B cell (primary cell): Measurements from ENCODE around the gene TMEM38B. TPM values are rescaled to one million over a fixed set of nuclear protein-coding genes. Genes with fewer than 3 reads are reported as not detected.
"Not testable (repeated sequence)": the region's sequence is repeated elsewhere in the genome, so short reads cannot be mapped to it uniquely, and the experiment has no call there.

Source experiments
- ATAC-seq: fragments of 200-7000 bp; cut with Tn5 transposase; one replicate; pipeline ENCODE4 v1.10.0; 2021; ENCODE audit warnings: low read depth, mild to moderate bottlenecking, moderate number of reproducible peaks, moderate library complexity
- CTCF ChIA-PET: fragments of 350-600 bp; sonication (Branson Sonifier 250); formaldehyde crosslinking; loops from one replicate; lab custom pipeline; 2021; ENCODE audit warnings: antibody characterized with exemption, inconsistent platforms; lab: Charles Lee
- POLR2A ChIA-PET: fragments of 350-600 bp; sonication (Branson Sonifier 250); formaldehyde crosslinking; loops from one replicate; lab custom pipeline; 2021; ENCODE audit warnings: antibody characterized with exemption; lab: Charles Lee
- DNase-seq: peaks from one replicate; pipeline ENCODE4 v3.0.0; 2013
- H2AFZ ChIP-seq: 2 replicates; pipeline ENCODE4 v1.6.1; 2012; ENCODE audit warnings: mild to moderate bottlenecking, low read depth, low read length; ENCODE audit not compliant: insufficient read depth, poor library complexity, severe bottlenecking
- H3K27ac ChIP-seq, 2 donors: 1 replicate in 1 of 2; 2 replicates in 1 of 2; pipeline ENCODE4 v1.5.1; 2012 to 2013; ENCODE audit warnings: low read length in 2 of 2, mild to moderate bottlenecking in 2 of 2, moderate library complexity in 1 of 2
- H3K27me3 ChIP-seq, 4 experiments: fragments of 200-600 bp in 1 of 4; sonication (generic) in 1 of 4; replicated peaks in 1 of 4; 1 replicate in 2 of 4; 2 replicates in 2 of 4; pipeline versions ENCODE4 v1.6.1 to v1.7.0; 2013 to 2016; ENCODE audit warnings: low read length in 3 of 4, mild to moderate bottlenecking in 2 of 4, mixed read lengths in 1 of 4, moderate library complexity in 1 of 4; ENCODE audit not compliant: insufficient read depth in 4 of 4, control insufficient read depth in 3 of 4; ENCODE audit errors: control extremely low read depth in 1 of 4
- H3K36me3 ChIP-seq, 2 experiments: replicated peaks in 1 of 2; 1 replicate in 1 of 2; 2 replicates in 1 of 2; pipeline versions ENCODE4 v1.6.1 to v1.7.1; 2013; ENCODE audit warnings: low read length in 1 of 2; ENCODE audit not compliant: insufficient read depth in 2 of 2, control insufficient read depth in 1 of 2; ENCODE audit errors: control extremely low read depth in 1 of 2, extremely low read depth in 1 of 2
- H3K4me1 ChIP-seq, 2 donors: fragments of 200-600 bp in 1 of 2; sonication (generic) in 1 of 2; 1 replicate in 1 of 2; 2 replicates in 1 of 2; pipeline versions ENCODE4 v1.5.1 to v1.6.1; 2013 to 2017; ENCODE audit warnings: low read length in 2 of 2; ENCODE audit not compliant: control insufficient read depth in 2 of 2, insufficient read depth in 2 of 2
- H3K4me2 ChIP-seq: replicated peaks from 2 replicates; pipeline ENCODE3; 2012; ENCODE audit warnings: mild to moderate bottlenecking, low read depth, low read length; ENCODE audit not compliant: poor library complexity, severe bottlenecking
- H3K4me3 ChIP-seq, 5 experiments: fragments of 200-600 bp in 1 of 5; sonication (generic) in 1 of 5; 1 replicate in 3 of 5; 2 replicates in 2 of 5; pipeline versions ENCODE4 v1.5.1 to v1.7.0; 2011 to 2016; ENCODE audit warnings: low read length in 4 of 5, mild to moderate bottlenecking in 4 of 5, low read depth in 2 of 5, control low read depth in 1 of 5, moderate library complexity in 1 of 5; ENCODE audit not compliant: insufficient read depth in 1 of 5; ENCODE audit errors: control extremely low read depth in 1 of 5, extremely low read depth in 1 of 5
- H3K79me2 ChIP-seq: fragments of 200-600 bp; sonication (generic); one replicate; pipeline ENCODE4 v1.6.0; 2016; ENCODE audit warnings: low read length; ENCODE audit not compliant: control insufficient read depth, insufficient read depth
- H3K9ac ChIP-seq: fragments of 200-600 bp; sonication (generic); 2 replicates; pipeline ENCODE4 v1.6.1; 2017; ENCODE audit warnings: mild to moderate bottlenecking, low read length, moderate library complexity
- H3K9me3 ChIP-seq, 3 donors: one replicate each; pipeline versions ENCODE4 v1.6.1 to v1.7.1; 2013; ENCODE audit warnings: low read length in 2 of 3; ENCODE audit not compliant: control insufficient read depth in 2 of 3, insufficient read depth in 1 of 3; ENCODE audit errors: control extremely low read depth in 1 of 3
- H4K20me1 ChIP-seq: 2 replicates; pipeline ENCODE4 v1.6.0; 2012; ENCODE audit warnings: mild to moderate bottlenecking, low read length; ENCODE audit not compliant: insufficient read depth, control insufficient read depth, poor library complexity, severe bottlenecking
- H3K27ac Mint-ChIP-seq: one replicate; pipeline ENCODE4 v1.8.0; 2021; ENCODE audit warnings: mixed read lengths
- H3K27me3 Mint-ChIP-seq: one replicate; pipeline ENCODE4 v1.8.0; 2021; ENCODE audit warnings: mixed read lengths
- H3K4me1 Mint-ChIP-seq: one replicate; pipeline ENCODE4 v1.8.0; 2021; ENCODE audit warnings: mixed read lengths
- H3K4me3 Mint-ChIP-seq: one replicate; pipeline ENCODE4 v1.8.0; 2021; ENCODE audit warnings: mixed read lengths
- H3K9me3 Mint-ChIP-seq: one replicate; pipeline ENCODE4 v1.8.0; 2022; ENCODE audit warnings: mixed read lengths; ENCODE audit not compliant: insufficient read depth
- CTCF ChIP-seq: fragments of 200-600 bp; IDR thresholded peaks from one replicate; pipeline ENCODE4 v1.8.0; 2022; ENCODE audit warnings: antibody characterized with exemption, mild to moderate bottlenecking
- EZH2 ChIP-seq: IDR thresholded peaks from 2 replicates; pipeline ENCODE4 v1.6.1; 2012; ENCODE audit warnings: borderline replicate concordance, low read depth, mild to moderate bottlenecking, moderate library complexity, low read length; ENCODE audit not compliant: insufficient read depth, poor library complexity, severe bottlenecking
- WGBS: methylation state at CpG from one replicate; pipeline ENCODE4 v1.1.5; 2013; ENCODE audit warnings: missing lambda C conversion rate; ENCODE audit not compliant: insufficient coverage; 5-methylcytosine and 5-hydroxymethylcytosine counted together
- intact Hi-C: fragments of 100-400 bp; cut with micrococcal nuclease; formaldehyde crosslinking; loops from one replicate; pipeline ENCODE4 v1.10.0; 2022
- polyA plus RNA-seq: library from polyadenylated mRNA; depleted of rRNA; stranded (reverse); fragments of >200 nt; gene quantifications from 2 replicates; pipeline ENCODE4 v1.2.3, GENCODE V29; 2012
- total RNA-seq, 2 donors: library from RNA; stranded (reverse); fragments of 120-200 nt in 1 of 2; gene quantifications; 1 replicate in 1 of 2; 2 replicates in 1 of 2; pipeline versions ENCODE4 v1.2.3 to v1.2.4, GENCODE V29; 2013 to 2022

Gene TMEM38B
- total and polyA plus RNA-seq, 2 donors (not counting 1 experiment from before 2014, with no cell fraction given) = 6.4 to 29.6 TPM

- no peak for TF ChIP-seq CTCF
- TF ChIP-seq EZH2 = no peak
- no peak for ATAC-seq
- H3K36me3 ChIP-seq = peaks cover 0 to 14% of the 10 kb centered on the region in 2 experiments
- no peak overlapping the region for H2AFZ ChIP-seq
- peaks cover 0 to 9% (median 0%) of the 10 kb centered on the region in 3 donors for H3K9me3 ChIP-seq
- Mint-ChIP-seq H3K9me3 (no peaks in the 10 kb centered on the region), H3K27ac (no peak overlapping the region), H3K4me3 (no peak overlapping the region), H3K27me3 (no peaks in the 10 kb centered on the region), H3K4me1 (no peaks in the 10 kb centered on the region)
- H3K4me3 ChIP-seq = no peak overlapping the region
- H3K4me1 ChIP-seq = no peaks in the 10 kb centered on the region
- intact Hi-C loops = no loop called here
- H3K4me2 ChIP-seq = no peak overlapping the region
- H3K9ac ChIP-seq = no peak overlapping the region
- H3K79me2 ChIP-seq = no peaks in the 10 kb centered on the region
- H3K27me3 ChIP-seq = no peaks in the 10 kb centered on the region
- no peak overlapping the region for H3K27ac ChIP-seq
- POLR2A ChIA-PET = no interaction called here
- CTCF ChIA-PET = no interaction called here
- H4K20me1 ChIP-seq = no peaks in the 10 kb centered on the region
- DNase-seq = no peak
These were observed 47.7 kb downstream of the TMEM38B start for GRCh38 chr9:105742088-105742487.

DNA sequence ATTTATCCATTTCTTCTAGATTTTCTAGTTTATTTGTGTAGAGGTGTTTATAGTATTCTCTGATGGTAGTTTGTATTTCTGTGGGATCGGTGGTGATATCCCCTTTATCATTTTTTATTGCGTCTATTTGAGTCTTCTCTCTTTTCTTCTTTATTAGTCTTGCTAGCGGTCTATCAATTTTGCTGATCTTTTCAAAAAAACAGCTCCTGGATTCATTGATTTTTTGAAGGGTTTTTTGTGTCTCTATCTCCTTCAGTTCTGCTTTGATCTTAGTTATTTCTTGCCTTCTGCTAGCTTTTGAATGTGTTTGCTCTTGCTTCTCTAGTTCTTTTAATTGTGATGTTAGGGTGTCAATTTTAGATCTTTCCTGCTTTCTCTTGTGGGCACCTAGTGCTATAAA, 53.0 kb downstream of the TMEM38B start:
- H3K36me3 ChIP-seq = peaks cover 2 to 29% of the 10 kb centered on the region in 2 experiments
- H3K27me3 Mint-ChIP-seq, H3K27ac ChIP-seq, H3K4me2 ChIP-seq, intact Hi-C loops, DNase-seq, H3K4me3 ChIP-seq, H4K20me1 ChIP-seq, H2AFZ ChIP-seq, H3K4me1 ChIP-seq, H3K27me3 ChIP-seq, H3K27ac Mint-ChIP-seq, H3K4me3 Mint-ChIP-seq, H3K79me2 ChIP-seq, H3K9ac ChIP-seq, H3K9me3 Mint-ChIP-seq, CTCF ChIA-PET, H3K4me1 Mint-ChIP-seq, ATAC-seq, POLR2A ChIA-PET: not testable (repeated sequence)
- H3K9me3 ChIP-seq = peaks cover 2 to 14% (median 3%) of the 10 kb centered on the region in 3 donors
- no CpG with 5 or more reads among the region's 3 CpGs for WGBS
